SK-N-SH (cell line): Measurements from ENCODE around the gene IDH3G. TPM values are rescaled to one million over a fixed set of nuclear protein-coding genes. Genes with fewer than 3 reads are reported as not detected.
"Not testable (repeated sequence)": the region's sequence is repeated elsewhere in the genome, so short reads cannot be mapped to it uniquely, and the experiment has no call there.

Experiments used
- CTCF ChIA-PET: fragments of 300-600, 350-600 bp; formaldehyde crosslinking; extraction: SDS; loops from one replicate; lab custom pipeline; 2021; lab: Yijun Ruan, JAX
- POLR2A ChIA-PET: fragments of 350-600 bp; sonication (Branson Sonifier 250); formaldehyde crosslinking; extraction: SDS; loops from one replicate; lab custom pipeline; 2020; ENCODE audit warnings: antibody characterized with exemption, inconsistent platforms; lab: Yijun Ruan, JAX
- DNase-seq: peaks from one replicate; pipeline ENCODE4 v3.0.0; 2012
- H2AFZ ChIP-seq: fragments of 200-600 bp; sonication (generic); 2 replicates; pipeline ENCODE4 v1.8.1; 2016; ENCODE audit warnings: antibody characterized with exemption, mild to moderate bottlenecking, low read depth
- H3F3A ChIP-seq: fragments of 200-600 bp; sonication (generic); replicated peaks from 2 replicates; pipeline ENCODE3; 2016; ENCODE audit warnings: antibody characterized with exemption, mild to moderate bottlenecking; ENCODE audit not compliant: insufficient read depth
- H3K27ac ChIP-seq, 2 experiments: fragments of 200-500 bp in 1 of 2; fragments of 200-600 bp in 1 of 2; sonication (Bioruptor generic) in 1 of 2; sonication (generic), shearing (Covaris generic) in 1 of 2; 2 replicates each; pipeline versions ENCODE4 v1.5.1 to v1.6.1; 2014 to 2016; ENCODE audit warnings: low read depth in 2 of 2, inconsistent platforms in 1 of 2, low read length in 1 of 2, mild to moderate bottlenecking in 1 of 2, mixed read lengths in 1 of 2
- H3K27me3 ChIP-seq: fragments of 200-600 bp; sonication (generic), shearing (Covaris generic); 2 replicates; pipeline ENCODE4 v1.6.1; 2016; ENCODE audit warnings: mixed run types; ENCODE audit not compliant: insufficient read depth
- H3K36me3 ChIP-seq, 2 experiments: fragments of 200-500 bp in 1 of 2; fragments of 200-600 bp in 1 of 2; sonication (Bioruptor generic) in 1 of 2; sonication (generic) in 1 of 2; replicated peaks in 1 of 2; 2 replicates each; pipeline versions ENCODE3 to v1.5.1; 2014 to 2016; ENCODE audit warnings: low read length in 1 of 2, mild to moderate bottlenecking in 1 of 2; ENCODE audit not compliant: insufficient read depth in 2 of 2, control insufficient read depth in 1 of 2
- H3K4me1 ChIP-seq, 2 experiments: fragments of 200-500 bp in 1 of 2; fragments of 200-600 bp in 1 of 2; sonication (Bioruptor generic) in 1 of 2; sonication (generic), shearing (Covaris generic) in 1 of 2; 2 replicates each; pipeline versions ENCODE4 v1.5.1 to v1.6.1; 2014 to 2016; ENCODE audit warnings: low read depth in 1 of 2, low read length in 1 of 2, mixed run types in 1 of 2; ENCODE audit not compliant: insufficient read depth in 2 of 2, control insufficient read depth in 1 of 2
- H3K4me2 ChIP-seq: fragments of 200-600 bp; sonication (generic), shearing (Covaris generic); 2 replicates; pipeline ENCODE4 v1.6.1; 2017; ENCODE audit warnings: mixed run types
- H3K4me3 ChIP-seq, 2 experiments: fragments of 200-500 bp in 1 of 2; fragments of 200-600 bp in 1 of 2; sonication (Bioruptor generic) in 1 of 2; sonication (generic), shearing (Covaris generic) in 1 of 2; 2 replicates each; pipeline versions ENCODE4 v1.5.1 to v1.8.1; 2014 to 2016; ENCODE audit warnings: low read depth in 2 of 2, inconsistent platforms in 1 of 2, low read length in 1 of 2, mild to moderate bottlenecking in 1 of 2, mixed read lengths in 1 of 2, moderate library complexity in 1 of 2
- H3K79me2 ChIP-seq: fragments of 200-600 bp; sonication (generic); 2 replicates; pipeline ENCODE4 v1.8.1; 2017; ENCODE audit warnings: mild to moderate bottlenecking; ENCODE audit not compliant: insufficient read depth
- H3K9ac ChIP-seq: fragments of 200-600 bp; sonication (generic); 2 replicates; pipeline ENCODE4 v1.6.1; 2017; ENCODE audit warnings: mixed run types
- H3K9me2 ChIP-seq: fragments of 200-600 bp; sonication (generic); 2 replicates; pipeline ENCODE4 v1.6.1; 2017; ENCODE audit warnings: mixed run types
- H3K9me3 ChIP-seq: fragments of 200-600 bp; sonication (generic); 2 replicates; pipeline ENCODE4 v1.6.1; 2017; ENCODE audit warnings: mixed run types, mild to moderate bottlenecking, moderate library complexity
- H4K20me1 ChIP-seq: fragments of 200-600 bp; sonication (generic); 2 replicates; pipeline ENCODE4 v1.6.1; 2017; ENCODE audit warnings: mild to moderate bottlenecking, mixed run types; ENCODE audit not compliant: insufficient read depth
- EP300 ChIP-seq, 2 experiments: IDR thresholded peaks; 2 replicates each; pipeline versions ENCODE4 v1.4.0 to v1.6.1; 2012; ENCODE audit warnings: borderline replicate concordance in 1 of 2, low read depth in 1 of 2, low read length in 1 of 2
- GABPA ChIP-seq: IDR thresholded peaks from 2 replicates; pipeline ENCODE4 v1.4.0; 2012; ENCODE audit warnings: low read depth, mild to moderate bottlenecking
- NFIC ChIP-seq: IDR thresholded peaks from 2 replicates; pipeline ENCODE4 v1.4.0; 2012; ENCODE audit warnings: borderline replicate concordance
- RAD21 ChIP-seq: IDR thresholded peaks from 2 replicates; pipeline ENCODE4 v1.6.1; 2012; ENCODE audit warnings: mild to moderate bottlenecking, low read length
- RCOR1 ChIP-seq: fragments of 150-350 bp; IDR thresholded peaks from 2 replicates; pipeline ENCODE4 v1.6.1; 2017; ENCODE audit warnings: antibody characterized with exemption, low read length
- SMC3 ChIP-seq: IDR thresholded peaks from 2 replicates; pipeline ENCODE4 v1.6.1; 2012; ENCODE audit warnings: low read depth, low read length, improper control_type of control experiment
- TCF12 ChIP-seq: IDR thresholded peaks from 2 replicates; pipeline ENCODE4 v1.4.0; 2012
- WGBS: methylation state at CpG from one replicate; pipeline ENCODE4 v1.1.6; 2017; ENCODE audit warnings: low lambda C conversion rate; 5-methylcytosine and 5-hydroxymethylcytosine counted together
- polyA plus RNA-seq, 3 experiments: library from polyadenylated mRNA; depleted of rRNA; stranded (reverse); fragments of >200 nt; gene quantifications; 2 replicates each; pipeline ENCODE4 v1.2.3, GENCODE V29; 2012
- TF ChIP-seq, protein P1 (sequence below): IDR thresholded peaks from 2 replicates; pipeline ENCODE4 v1.4.0; 2012; ENCODE audit warnings: low read depth, borderline replicate concordance

IDH3G gene
- polyA plus RNA-seq, 1 of the 3 experiments (the other 2 are of a cell fraction): 107 TPM

DNA sequence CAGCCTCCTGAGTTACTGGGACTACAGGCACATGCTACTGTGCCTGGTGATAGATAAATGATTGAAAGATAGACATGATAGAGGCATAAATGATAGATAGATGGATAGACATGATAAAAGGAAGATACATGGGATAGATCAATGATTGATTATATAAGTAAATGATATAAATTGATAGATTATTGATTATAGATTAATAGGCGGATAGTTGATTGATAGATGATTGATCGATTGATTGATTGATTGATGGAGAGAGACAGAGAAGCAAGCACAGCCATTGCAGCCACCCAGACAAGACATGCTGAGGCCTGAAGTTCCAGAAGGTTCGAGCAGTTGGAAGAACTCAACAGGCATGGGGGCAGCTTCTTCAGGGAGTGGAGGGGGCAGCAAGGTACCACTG is 47.8 kb downstream of the IDH3G start:
- Histone ChIP-seq H3K4me2 (no peak overlapping the region), H3K4me3 (no peak overlapping the region), H3K27ac (no peak overlapping the region), H3K36me3 (no peaks in the 10 kb centered on the region), H3K9me3 (no peaks in the 10 kb centered on the region), H3K79me2 (no peaks in the 10 kb centered on the region), H3K9ac (no peak overlapping the region), H3K4me1 (no peaks in the 10 kb centered on the region; a peak in 1 of 4 replicates), H4K20me1 (no peaks in the 10 kb centered on the region), H3K9me2 (no peaks in the 10 kb centered on the region), H3K27me3 (no peaks in the 10 kb centered on the region; the same call in 1 of the 2 replicates), H3F3A (no peaks in the 10 kb centered on the region), H2AFZ (no peak overlapping the region)
- no peak for DNase-seq
- TF ChIP-seq RAD21 (no peak), NFIC (no peak), GABPA (no peak), RCOR1 (no peak), EP300 (IDR thresholded peaks at IDR 0.05; ENCODE audit: borderline replicate concordance in 1 of 2, low read depth in 1 of 2, low read length in 1 of 2) (no peak), TCF12 (no peak)
- TF ChIP-seq, protein P1, sequence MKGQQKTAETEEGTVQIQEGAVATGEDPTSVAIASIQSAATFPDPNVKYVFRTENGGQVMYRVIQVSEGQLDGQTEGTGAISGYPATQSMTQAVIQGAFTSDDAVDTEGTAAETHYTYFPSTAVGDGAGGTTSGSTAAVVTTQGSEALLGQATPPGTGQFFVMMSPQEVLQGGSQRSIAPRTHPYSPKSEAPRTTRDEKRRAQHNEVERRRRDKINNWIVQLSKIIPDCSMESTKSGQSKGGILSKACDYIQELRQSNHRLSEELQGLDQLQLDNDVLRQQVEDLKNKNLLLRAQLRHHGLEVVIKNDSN: no peak
- ChIA-PET POLR2A (no interaction called here), CTCF (no interaction called here)
- WGBS: 35% methylated on average over 3 of the region's 3 CpGs

DNA sequence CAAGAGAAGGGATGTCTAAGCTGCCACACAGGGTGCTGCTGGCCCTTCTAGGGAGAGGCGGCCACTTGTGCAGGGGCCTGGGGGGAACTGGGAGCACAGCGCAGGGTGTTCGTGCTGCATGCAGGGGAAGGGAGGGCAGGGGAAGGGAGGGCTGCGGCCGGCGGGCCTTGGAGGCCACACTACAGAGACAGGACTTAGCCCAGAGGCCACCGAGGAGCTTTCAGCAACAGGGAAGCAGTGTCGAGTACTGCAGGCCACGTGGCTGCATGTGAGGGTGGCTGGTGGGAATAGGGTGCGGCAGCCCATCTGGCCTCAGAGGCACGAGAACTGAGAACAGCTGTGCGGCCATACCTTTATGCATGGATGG is 49.1 kb downstream of the IDH3G start:
- DNase-seq, CTCF ChIA-PET, H3K4me3 ChIP-seq, H3K9me2 ChIP-seq, POLR2A ChIA-PET, H3K9ac ChIP-seq, H3K36me3 ChIP-seq, H3K9me3 ChIP-seq, H3K79me2 ChIP-seq, H3F3A ChIP-seq, H2AFZ ChIP-seq, H3K4me1 ChIP-seq, H3K27ac ChIP-seq, H3K27me3 ChIP-seq, H4K20me1 ChIP-seq, H3K4me2 ChIP-seq: not testable (repeated sequence)
- WGBS: 67% methylated on average over 7 of the region's 12 CpGs

DNA sequence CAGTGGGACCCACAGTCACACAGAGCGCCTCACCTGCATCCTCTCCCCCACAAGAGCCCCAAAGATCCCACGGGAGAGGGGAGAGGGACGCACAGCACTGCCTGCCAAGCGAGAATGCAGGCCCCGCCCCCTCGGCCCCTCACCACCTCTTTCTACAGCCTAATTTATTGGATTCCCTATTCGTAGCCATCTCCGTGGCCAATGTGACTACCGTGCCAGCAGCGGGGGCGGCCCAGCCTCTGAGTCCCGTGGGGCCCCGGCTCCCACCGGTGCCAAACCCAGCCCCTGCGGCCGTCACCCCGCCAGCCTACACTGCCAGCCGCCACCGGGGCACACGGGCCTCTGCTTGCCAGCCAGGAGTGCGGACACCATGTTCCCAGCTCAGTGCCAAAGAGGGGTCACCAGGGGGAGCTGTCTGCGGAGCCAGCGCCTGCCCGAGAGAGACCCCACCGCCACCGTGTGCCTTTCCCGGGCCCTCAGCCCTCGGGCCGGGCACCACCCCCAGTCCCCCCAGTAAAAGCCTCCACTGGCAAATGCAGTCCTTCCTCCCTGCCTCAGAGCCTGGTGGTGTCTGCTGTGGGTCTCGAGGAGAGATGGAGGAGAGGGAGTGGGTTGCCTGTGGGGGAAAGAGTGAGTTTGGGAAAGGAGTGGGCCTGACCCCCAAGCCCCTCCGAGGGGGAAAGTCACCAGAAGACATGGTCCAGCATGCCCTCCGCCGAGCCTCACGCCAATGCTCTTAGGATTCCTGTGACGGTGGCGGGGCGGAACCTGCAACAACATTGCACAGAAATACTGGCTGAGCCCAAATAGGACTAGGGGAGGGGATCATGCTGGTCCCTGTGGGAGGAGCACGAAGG is 49.7 kb downstream of the IDH3G start:
- Histone ChIP-seq H3K27ac (no peak overlapping the region), H4K20me1 (no peaks in the 10 kb centered on the region), H3K9ac (no peak overlapping the region), H3K27me3 (no peaks in the 10 kb centered on the region; the same call in none of the 2 replicates), H3K4me1 (no peaks in the 10 kb centered on the region; a peak in 1 of 4 replicates), H3K9me3 (no peaks in the 10 kb centered on the region), H2AFZ (no peak overlapping the region), H3K4me3 (no peak overlapping the region), H3K36me3 (peaks cover 0 to 2% of the 10 kb centered on the region in 2 experiments), H3F3A (no peaks in the 10 kb centered on the region), H3K79me2 (no peaks in the 10 kb centered on the region), H3K9me2 (no peaks in the 10 kb centered on the region), H3K4me2 (no peak overlapping the region)
- ChIA-PET POLR2A (no interaction called here), CTCF (no interaction called here)
- DNase-seq: peak; percentile 65
- 40% methylated on average over 24 of the region's 38 CpGs for WGBS
- no peak for TF ChIP-seq RCOR1
- TF ChIP-seq SMC3: peak; percentile 21; the same call in 1 of the 2 replicates

DNA sequence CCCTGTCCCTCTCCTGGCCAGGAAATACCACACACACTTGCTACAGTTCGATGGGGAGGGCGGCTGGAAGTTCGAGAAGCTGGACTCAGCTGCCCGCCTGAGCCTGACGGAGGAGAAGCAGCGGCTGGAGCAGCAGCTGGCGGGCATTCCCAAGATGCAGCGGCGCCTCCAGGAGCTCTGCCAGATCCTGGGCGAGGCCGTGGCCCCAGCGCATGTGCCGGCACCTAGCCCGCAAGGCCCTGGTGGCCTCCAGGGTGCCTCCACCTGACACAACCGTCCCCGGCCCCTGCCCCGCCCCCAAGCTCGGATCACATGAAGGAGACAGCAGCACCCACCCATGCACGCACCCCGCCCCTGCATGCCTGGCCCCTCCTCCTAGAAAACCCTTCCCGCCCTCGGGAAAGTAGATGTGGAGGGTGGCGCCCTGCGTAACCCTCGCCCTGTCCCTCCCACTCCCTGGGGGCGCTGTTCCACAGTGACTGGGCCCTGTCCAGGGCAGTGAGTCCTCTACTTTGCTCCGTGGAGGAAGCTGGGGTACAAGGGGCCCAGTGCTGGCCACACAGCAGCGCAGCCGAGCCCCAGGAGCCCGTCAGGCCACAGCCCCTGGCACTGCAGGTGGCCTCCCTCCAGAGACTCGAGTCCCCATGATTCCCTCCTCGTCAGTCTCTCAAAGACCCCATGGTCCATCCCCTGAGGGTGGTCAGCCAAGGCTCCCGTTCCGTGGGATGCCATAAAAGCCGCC is 50.5 kb downstream of the IDH3G start:
- H3K4me2 ChIP-seq, H3K9me3 ChIP-seq, H3K4me3 ChIP-seq, DNase-seq, H3K27ac ChIP-seq, CTCF ChIA-PET, H3K4me1 ChIP-seq, H3K79me2 ChIP-seq, H3K27me3 ChIP-seq, H3K36me3 ChIP-seq, H3K9me2 ChIP-seq, H3K9ac ChIP-seq, H4K20me1 ChIP-seq, H3F3A ChIP-seq, POLR2A ChIA-PET, H2AFZ ChIP-seq: not testable (repeated sequence)
- WGBS: 49% methylated on average over 7 of the region's 35 CpGs

DNA sequence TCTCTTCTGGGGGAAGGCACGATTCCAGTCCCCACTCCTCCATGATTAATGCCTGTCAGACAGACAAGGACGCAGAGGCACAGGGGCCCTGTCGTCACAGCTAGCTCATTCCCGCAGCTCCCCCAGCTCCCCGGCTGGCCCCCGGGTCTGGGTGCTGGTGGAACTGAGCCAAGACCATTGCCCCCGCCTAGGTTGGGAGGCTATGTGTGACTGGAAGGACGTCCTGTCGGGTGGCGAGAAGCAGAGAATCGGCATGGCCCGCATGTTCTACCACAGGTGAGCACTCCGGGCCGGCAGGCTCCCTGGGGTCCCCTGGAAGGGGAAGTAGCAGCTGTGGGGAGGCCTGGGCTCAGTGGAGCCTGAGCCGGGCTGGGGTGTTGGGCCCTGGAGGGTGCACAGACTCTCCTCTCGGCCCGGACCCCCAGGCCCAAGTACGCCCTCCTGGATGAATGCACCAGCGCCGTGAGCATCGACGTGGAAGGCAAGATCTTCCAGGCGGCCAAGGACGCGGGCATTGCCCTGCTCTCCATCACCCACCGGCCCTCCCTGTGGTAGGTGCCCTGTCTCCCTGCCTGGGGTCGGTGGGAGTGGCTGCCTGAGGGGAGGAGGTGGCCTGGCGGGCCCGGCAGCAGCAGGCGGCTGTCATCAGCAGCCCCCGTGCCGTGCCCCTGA is 51.2 kb downstream of the IDH3G start:
- WGBS: no CpG with 5 or more reads among the region's 32 CpGs
- H3K36me3 ChIP-seq, H3K27me3 ChIP-seq, H3F3A ChIP-seq, H3K9me3 ChIP-seq, CTCF ChIA-PET, H3K79me2 ChIP-seq, H3K4me1 ChIP-seq, H3K4me3 ChIP-seq, H2AFZ ChIP-seq, H3K9me2 ChIP-seq, H3K9ac ChIP-seq, POLR2A ChIA-PET, DNase-seq, H4K20me1 ChIP-seq, H3K4me2 ChIP-seq, H3K27ac ChIP-seq: not testable (repeated sequence)
